Measurements from ENCODE around the gene OR5M3. TPM values are rescaled to one million over a fixed set of nuclear protein-coding genes. Genes with fewer than 3 reads are reported as not detected.
A peak's percentile ranks its signal among the peaks of the same experiment; 100 is the strongest.

OR5M3 gene
- total RNA-seq: not detected
- long read RNA-seq, donor 1: 0 reads
- long read RNA-seq, donor 2: 0 reads

DNA sequence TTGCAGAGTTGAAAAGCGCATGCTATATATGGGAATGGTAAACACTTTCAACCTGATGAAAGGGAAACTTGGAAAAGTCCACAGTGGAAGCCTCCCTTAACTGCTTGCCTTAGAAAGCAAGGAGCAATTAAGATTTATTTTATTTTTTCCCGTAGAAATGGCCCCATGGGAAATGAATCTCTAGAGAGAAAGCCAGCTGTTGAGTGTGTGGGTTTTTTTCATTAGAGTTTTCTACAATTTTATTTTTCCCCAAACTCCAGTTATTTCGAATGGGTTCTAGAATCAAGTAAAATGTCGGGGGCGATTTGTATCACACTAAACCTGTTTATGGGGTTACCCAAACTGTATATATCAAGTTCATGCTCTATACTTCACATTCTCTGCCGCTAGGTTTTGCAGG, at the start of gene OR5M3:
Gene OR5M3, minus strand, starts transcription at position 101 of the 400 bp plus-strand sequence. CDS start 2,855 bp downstream, outside the sequence.
- no peak within 1 kb of the TSS for H3K4me3 ChIP-seq
- no peaks in the 10 kb centered on the region for H3K9me3 ChIP-seq
- intact Hi-C loops (cut with DNase I, micrococcal nuclease): no loop called here
- no peaks in the 10 kb centered on the region for H3K36me3 ChIP-seq (ENCODE audit: low read depth)
- no peak for ATAC-seq
- TF ChIP-seq CTCF (IDR thresholded peaks at IDR 0.05): no peak
- no peak for DNase-seq
- H3K4me1 ChIP-seq (ENCODE audit: low read depth): no peaks in the 10 kb centered on the region

DNA sequence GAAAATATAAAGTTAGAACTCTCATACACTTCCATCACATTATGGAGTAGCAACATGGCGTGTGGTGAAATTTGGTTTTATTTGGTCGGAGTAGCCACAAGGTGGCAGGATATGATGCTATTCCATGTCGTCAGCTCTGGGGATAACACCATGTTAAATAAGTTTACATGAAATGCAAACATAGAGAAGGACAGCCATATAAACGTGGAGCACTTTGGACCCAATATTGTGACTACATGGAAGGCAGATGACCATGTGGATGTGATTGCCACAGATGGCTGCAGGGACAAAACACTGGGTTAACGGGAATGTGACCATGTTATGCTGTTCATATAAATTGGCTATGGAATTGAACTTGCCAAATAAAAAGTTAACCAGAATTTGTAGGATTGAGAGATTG, 48.9 kb upstream of the OR5M3 start:
- H3K36me3 ChIP-seq (ENCODE audit: low read depth): no peaks in the 10 kb centered on the region
- no peak overlapping the region for H3K4me3 ChIP-seq
- peak in 1 of 3 donors; percentile 70 for DNase-seq
- H3K4me1 ChIP-seq (ENCODE audit: low read depth): no peaks in the 10 kb centered on the region
- H3K9me3 ChIP-seq: no peaks in the 10 kb centered on the region
- intact Hi-C loops (cut with DNase I, micrococcal nuclease): no loop called here
- TF ChIP-seq CTCF (IDR thresholded peaks at IDR 0.05): no peak
- ATAC-seq: peak; percentile 95

- H3K4me1 ChIP-seq (ENCODE audit: low read depth): no peaks in the 10 kb centered on the region
- no peaks in the 10 kb centered on the region for H3K36me3 ChIP-seq (ENCODE audit: low read depth)
- H3K9me3 ChIP-seq: no peaks in the 10 kb centered on the region
- intact Hi-C loops (cut with DNase I, micrococcal nuclease): no loop called here
- H3K4me3 ChIP-seq: no peak overlapping the region
- ATAC-seq (no peak), DNase-seq (no peak)
- no peak for TF ChIP-seq CTCF (IDR thresholded peaks at IDR 0.05)
These were observed 40.1 kb upstream of the OR5M3 start for GRCh38 chr11:56513280-56513679.

- no peaks in the 10 kb centered on the region for H3K36me3 ChIP-seq (ENCODE audit: low read depth)
- no peak overlapping the region for H3K4me3 ChIP-seq
- DNase-seq (peak in 2 of 3 donors; percentile 35 to 39), ATAC-seq (peak; percentile 53)
- intact Hi-C loops (cut with DNase I, micrococcal nuclease): no loop called here
- no peaks in the 10 kb centered on the region for H3K4me1 ChIP-seq (ENCODE audit: low read depth)
- no peak for TF ChIP-seq CTCF (IDR thresholded peaks at IDR 0.05)
- no peaks in the 10 kb centered on the region for H3K9me3 ChIP-seq
These were observed 36.3 kb upstream of the OR5M3 start for GRCh38 chr11:56509439-56509838.

DNA sequence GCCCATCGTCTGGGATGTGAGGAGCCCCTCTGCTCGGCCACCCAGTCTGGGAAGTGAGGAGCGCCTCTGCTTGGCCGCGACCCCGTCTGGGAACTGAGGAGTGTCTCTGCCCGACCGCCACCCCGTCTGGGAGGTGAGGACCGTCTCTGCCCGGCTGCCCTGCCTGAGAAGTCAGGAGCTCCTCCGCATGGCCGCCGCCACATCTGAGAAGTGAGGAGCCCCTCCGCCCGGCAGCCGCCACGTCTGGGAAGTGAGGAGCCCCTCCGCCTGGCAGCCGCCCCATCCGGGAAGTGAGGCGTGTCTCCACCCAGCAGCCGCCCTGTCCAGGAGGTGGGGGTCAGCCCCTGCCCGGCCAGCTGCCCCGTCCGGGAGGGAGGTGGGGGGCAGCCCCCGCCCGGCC, 23.9 kb upstream of the OR5M3 start:
- no peak for TF ChIP-seq CTCF (IDR thresholded peaks at IDR 0.05)
- peak in 1 of 3 donors; percentile 48 for DNase-seq

DNA sequence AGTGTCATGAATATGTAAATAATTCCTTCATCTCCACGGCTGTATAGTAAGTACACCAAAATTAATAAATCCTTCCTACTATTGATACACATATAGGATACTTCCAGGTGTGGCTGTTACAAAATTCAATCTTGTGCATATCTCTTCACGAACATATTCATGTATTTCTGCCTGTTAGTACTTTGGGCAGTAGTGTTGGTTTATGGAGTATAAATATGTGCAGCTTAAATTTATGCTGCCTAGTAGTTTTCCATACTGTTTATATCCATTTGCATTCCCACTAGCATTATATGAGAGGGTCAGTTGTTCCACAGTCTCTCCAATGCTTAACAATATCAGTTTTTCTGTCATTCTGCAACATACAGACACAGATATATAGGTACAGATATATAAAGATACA, 22.0 kb upstream of the OR5M3 start:
- DNase-seq (no peak), ATAC-seq (no peak)
- H3K4me3 ChIP-seq: no peak overlapping the region
- intact Hi-C loops (cut with DNase I, micrococcal nuclease): no loop called here
- no peaks in the 10 kb centered on the region for H3K9me3 ChIP-seq
- H3K36me3 ChIP-seq (ENCODE audit: low read depth): no peaks in the 10 kb centered on the region
- no peaks in the 10 kb centered on the region for H3K4me1 ChIP-seq (ENCODE audit: low read depth)
- no peak for TF ChIP-seq CTCF (IDR thresholded peaks at IDR 0.05)

More for the DNA sequence above, 23.9 kb upstream of the OR5M3 start:
- Histone ChIP-seq H3K36me3 (ENCODE audit: low read depth) (no peaks in the 10 kb centered on the region), H3K4me3 (no peak overlapping the region), H3K9me3 (no peaks in the 10 kb centered on the region), H3K4me1 (ENCODE audit: low read depth) (no peaks in the 10 kb centered on the region)
- intact Hi-C loops (cut with DNase I, micrococcal nuclease): no loop called here
- ATAC-seq: no peak
